HepG2 (cell line): Measurements from ENCODE around the gene SLU7. TPM values are rescaled to one million over a fixed set of nuclear protein-coding genes. Genes with fewer than 3 reads are reported as not detected.

Source experiments
- CC2D1A ChIP-seq: sonication (generic); formaldehyde crosslinking; IDR thresholded peaks from 2 replicates; pipeline ENCODE4 v1.8.1; 2023; ENCODE audit warnings: mild to moderate bottlenecking, missing genetic modification reagents
- DNMT3B ChIP-seq: conservative IDR thresholded peaks from 2 replicates; pipeline ENCODE4 v1.6.1; 2016; ENCODE audit warnings: missing biosample characterization, control low read depth
- HDAC2 ChIP-seq: sonication (generic); formaldehyde crosslinking; IDR thresholded peaks from 2 replicates; pipeline ENCODE4 v1.4.0; 2020; ENCODE audit warnings: missing genetic modification reagents
- HNF1B ChIP-seq: sonication (generic); formaldehyde crosslinking; IDR thresholded peaks from 2 replicates; pipeline ENCODE4 v1.5.1; 2020; ENCODE audit warnings: mild to moderate bottlenecking, moderate library complexity, missing genetic modification reagents
- MXD4 ChIP-seq: IDR thresholded peaks from 2 replicates; pipeline ENCODE4 v1.6.1; 2016; ENCODE audit warnings: mild to moderate bottlenecking, missing biosample characterization, missing genetic modification reagents
- PHF5A ChIP-seq: IDR thresholded peaks from one replicate; pipeline ENCODE4 v1.6.1; 2018; ENCODE audit warnings: low read depth, missing genetic modification reagents; ENCODE audit not compliant: unreplicated experiment
- PPARG ChIP-seq: conservative IDR thresholded peaks from 2 replicates; pipeline ENCODE4 v1.6.1; 2016; ENCODE audit warnings: missing biosample characterization, missing genetic modification reagents
- TAF15 ChIP-seq: fragments of 200-400 bp; formaldehyde crosslinking; IDR thresholded peaks from one replicate; pipeline ENCODE4 v1.6.1; 2018; ENCODE audit warnings: mild to moderate bottlenecking, low read depth, low read length; ENCODE audit not compliant: poor library complexity, severe bottlenecking
- TEAD3 ChIP-seq: optimal IDR thresholded peaks from 2 replicates; pipeline ENCODE3; 2016; ENCODE audit warnings: borderline replicate concordance
- THAP9 ChIP-seq: sonication (generic); formaldehyde crosslinking; IDR thresholded peaks from 2 replicates; pipeline ENCODE4; 2020; ENCODE audit warnings: missing genetic modification reagents, mild to moderate bottlenecking, borderline replicate concordance
- YEATS2 ChIP-seq: sonication (generic); formaldehyde crosslinking; IDR thresholded peaks from 2 replicates; pipeline ENCODE4 v1.4.0; 2020; ENCODE audit warnings: missing genetic modification reagents, borderline replicate concordance
- YEATS4 ChIP-seq: sonication (generic); formaldehyde crosslinking; IDR thresholded peaks from 2 replicates; pipeline ENCODE4 v1.4.0; 2020; ENCODE audit warnings: missing genetic modification reagents, borderline replicate concordance
- ZNF18 ChIP-seq: sonication (generic); formaldehyde crosslinking; IDR thresholded peaks from 2 replicates; pipeline ENCODE4 v1.8.0; 2022; ENCODE audit warnings: mild to moderate bottlenecking, missing genetic modification reagents; ENCODE audit not compliant: insufficient replicate concordance
- ZNF274 ChIP-seq: sonication (generic); formaldehyde crosslinking; IDR thresholded peaks from 2 replicates; pipeline ENCODE4 v1.5.1; 2020; ENCODE audit warnings: mild to moderate bottlenecking, missing genetic modification reagents
- ZNF3 ChIP-seq: IDR thresholded peaks from 2 replicates; pipeline ENCODE4 v1.7.0; 2017; ENCODE audit warnings: inconsistent platforms
- ZNF567 ChIP-seq: sonication (generic); formaldehyde crosslinking; IDR thresholded peaks from 2 replicates; pipeline ENCODE4 v1.8.1; 2023; ENCODE audit warnings: mild to moderate bottlenecking, missing genetic modification reagents, borderline replicate concordance
- ZNF589 ChIP-seq: sonication (generic); formaldehyde crosslinking; conservative IDR thresholded peaks from 2 replicates; pipeline ENCODE4 v1.8.0; 2022; ENCODE audit warnings: mild to moderate bottlenecking, moderate library complexity, missing genetic modification reagents
- polyA plus RNA-seq, 8 experiments: library from polyadenylated mRNA; depleted of rRNA in 3 of 8; stranded (reverse) in 7 of 8; unstranded in 1 of 8; fragments of >200 nt; fragmentation: Illumina TruSeq in 4 of 8; extraction: Trizol in 4 of 8; gene quantifications; 2 replicates each; pipeline versions ENCODE4 v1.2.1 to v1.2.3, GENCODE V29; 2011 to 2016; ENCODE audit warnings: low read depth in 4 of 8, missing spikeins in 1 of 8, mixed read lengths in 1 of 8; ENCODE audit not compliant: insufficient read depth in 1 of 8
- total RNA-seq, 5 experiments: library from RNA; depleted of rRNA; stranded (reverse); fragments of >200 nt; fragmentation: Illumina TruSeq; extraction: Trizol; gene quantifications; 2 replicates each; pipeline ENCODE4 v1.2.3, GENCODE V29; 2016; ENCODE audit warnings: low read depth in 1 of 5
- TF ChIP-seq, protein P1 (sequence below): IDR thresholded peaks from 2 replicates; pipeline ENCODE4 v1.6.1; 2016
- TF ChIP-seq, protein P2 (sequence below): sonication (generic); formaldehyde crosslinking; IDR thresholded peaks from 2 replicates; pipeline ENCODE4 v1.8.1; 2023; ENCODE audit warnings: mild to moderate bottlenecking, moderate library complexity, missing genetic modification reagents

SLU7 gene
- total and polyA plus RNA-seq, 2 of the 13 experiments (the other 11 are each of a cell fraction or from before 2014, with no cell fraction given): 24.0 to 39.2 TPM

GRCh38 chr5:160418561-160419457 is at the start of gene SLU7 (continued):
- peak; percentile 53 for TF ChIP-seq ZNF18 (CRISPR knock-in tag)
- TF ChIP-seq PHF5A (CRISPR knock-in tag): no peak
- peak; percentile 78; the same call in 1 of the 2 replicates for TF ChIP-seq HNF1B (CRISPR knock-in tag)
- TF ChIP-seq HDAC2 (CRISPR knock-in tag): no peak; the same call in 1 of the 2 replicates
- TF ChIP-seq, protein P1, sequence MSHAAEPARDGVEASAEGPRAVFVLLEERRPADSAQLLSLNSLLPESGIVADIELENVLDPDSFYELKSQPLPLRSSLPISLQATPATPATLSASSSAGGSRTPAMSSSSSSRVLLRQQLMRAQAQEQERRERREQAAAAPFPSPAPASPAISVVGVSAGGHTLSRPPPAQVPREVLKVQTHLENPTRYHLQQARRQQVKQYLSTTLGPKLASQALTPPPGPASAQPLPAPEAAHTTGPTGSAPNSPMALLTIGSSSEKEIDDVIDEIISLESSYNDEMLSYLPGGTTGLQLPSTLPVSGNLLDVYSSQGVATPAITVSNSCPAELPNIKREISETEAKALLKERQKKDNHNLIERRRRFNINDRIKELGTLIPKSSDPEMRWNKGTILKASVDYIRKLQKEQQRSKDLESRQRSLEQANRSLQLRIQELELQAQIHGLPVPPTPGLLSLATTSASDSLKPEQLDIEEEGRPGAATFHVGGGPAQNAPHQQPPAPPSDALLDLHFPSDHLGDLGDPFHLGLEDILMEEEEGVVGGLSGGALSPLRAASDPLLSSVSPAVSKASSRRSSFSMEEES: no peak
- TF ChIP-seq ZNF3 (CRISPR knock-in tag): no peak
- no peak for TF ChIP-seq CC2D1A (CRISPR knock-in tag)
- no peak for TF ChIP-seq DNMT3B (CRISPR knock-in tag)
- no peak; the same call in 1 of the 2 replicates for TF ChIP-seq PPARG (CRISPR knock-in tag)
- TF ChIP-seq MXD4: 0 out of 2 replicates have a peak, but pooled peaks have one; percentile 33
- TF ChIP-seq, protein P2, sequence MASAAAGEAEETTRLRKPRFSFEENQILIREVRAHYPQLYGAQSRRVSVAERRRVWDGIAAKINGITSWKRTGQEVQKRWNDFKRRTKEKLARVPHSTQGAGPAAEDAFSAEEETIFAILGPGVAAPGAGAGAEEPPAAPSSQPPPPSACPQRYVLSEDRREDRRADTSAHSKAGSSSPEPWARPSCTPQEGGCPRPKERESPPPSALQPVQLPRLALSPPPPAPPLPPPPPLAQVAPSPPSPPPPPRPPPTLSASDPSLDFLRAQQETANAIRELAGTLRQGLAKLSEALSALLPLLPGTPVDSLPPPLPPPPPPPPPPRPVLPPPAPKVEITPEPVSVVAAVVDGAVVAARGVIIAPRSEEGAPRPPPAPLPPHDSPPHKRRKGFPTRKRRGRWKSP: peak; percentile 65
- TF ChIP-seq YEATS4 (CRISPR knock-in tag): 0 out of 2 replicates have a peak, but pooled peaks have one; percentile 23
- TF ChIP-seq YEATS2 (CRISPR knock-in tag): peak; percentile 93
- no peak for TF ChIP-seq ZNF589 (CRISPR knock-in tag)
- peak; percentile 32 for TF ChIP-seq TEAD3 (CRISPR knock-in tag)
- no peak for TF ChIP-seq ZNF567 (CRISPR knock-in tag)
- peak; percentile 72; the same call in 1 of the 2 replicates for TF ChIP-seq THAP9
- no peak for TF ChIP-seq TAF15
- TF ChIP-seq ZNF274 (CRISPR knock-in tag): peak; percentile 66; the same call in 1 of the 2 replicates
